ENCODE results near the gene CNIH2. TPM values are rescaled to one million over a fixed set of nuclear protein-coding genes. Genes with fewer than 3 reads are reported as not detected.

The CNIH2 gene
- total and polyA plus RNA-seq, 2 of the 13 experiments (the other 11 are each of a cell fraction or from before 2014, with no cell fraction given): 0.60 to 0.69 TPM

- TF ChIP-seq ZUFSP (CRISPR knock-in tag; IDR thresholded peaks at IDR 0.05; ENCODE audit: borderline replicate concordance) (no peak), SNAPC5 (CRISPR knock-in tag; IDR thresholded peaks at IDR 0.05; ENCODE audit: borderline replicate concordance) (no peak; the same call in 1 of the 2 replicates), ZFY (CRISPR knock-in tag; IDR thresholded peaks at IDR 0.05) (no peak; the same call in 1 of the 2 replicates), E2F2 (CRISPR knock-in tag; IDR thresholded peaks at IDR 0.05; ENCODE audit: borderline replicate concordance) (no peak), EP300 (IDR thresholded peaks at IDR 0.05; ENCODE audit: low read depth in 2 of 2, low read length in 2 of 2) (no peak), EP300 (CRISPR knock-in tag; IDR thresholded peaks at IDR 0.05; ENCODE audit: borderline replicate concordance) (no peak), ZNF12 (CRISPR knock-in tag; IDR thresholded peaks at IDR 0.05) (peak; percentile 81), ZNF260 (CRISPR knock-in tag; IDR thresholded peaks at IDR 0.05; ENCODE audit: borderline replicate concordance, low read depth) (no peak), ZSCAN21 (CRISPR knock-in tag; IDR thresholded peaks at IDR 0.05; ENCODE audit: borderline replicate concordance) (no peak), TEAD2 (CRISPR knock-in tag; IDR thresholded peaks at IDR 0.05) (no peak), ZNF33B (CRISPR knock-in tag; IDR thresholded peaks at IDR 0.05) (no peak), NCOA1 (CRISPR knock-in tag; IDR thresholded peaks at IDR 0.05) (no peak)
Observed at GRCh38 chr11:66289548-66290329, 11.8 kb downstream of the CNIH2 start (continued).

All from HepG2 (cell line).